Esophagus squamous epithelium (tissue), 5 donors: ENCODE results near the gene TMTC2. TPM values are rescaled to one million over a fixed set of nuclear protein-coding genes. Genes with fewer than 3 reads are reported as not detected.

Experiments used
- DNase-seq: peaks from one replicate; lab custom pipeline; 2025; lab: John Stamatoyannopoulos, UW
- H3K27ac ChIP-seq, 4 donors: fragments of 200-600 bp; sonication (generic); one replicate each; pipeline ENCODE4 v1.5.1; 2016 to 2019; ENCODE audit warnings: mild to moderate bottlenecking in 1 of 4
- H3K27me3 ChIP-seq, 4 donors: fragments of 200-600 bp; sonication (generic); 1 replicate in 3 of 4; 2 replicates in 1 of 4; pipeline versions ENCODE4 v1.5.1 to v1.6.0; 2017 to 2021; ENCODE audit warnings: antibody characterized with exemption in 1 of 4
- H3K36me3 ChIP-seq, 3 donors: fragments of 200-600 bp; sonication (generic); one replicate each; pipeline ENCODE4 v1.5.1; 2016 to 2019
- H3K4me1 ChIP-seq, 3 donors: fragments of 200-600 bp; sonication (generic); one replicate each; pipeline ENCODE4 v1.5.1; 2017 to 2019
- H3K4me3 ChIP-seq, 4 donors: fragments of 200-600 bp; sonication (generic); 1 replicate in 3 of 4; 2 replicates in 1 of 4; pipeline ENCODE4 v1.5.1; 2016 to 2019; ENCODE audit warnings: mild to moderate bottlenecking in 2 of 4, moderate library complexity in 1 of 4
- H3K9me3 ChIP-seq, 3 donors: fragments of 200-600 bp; sonication (generic); one replicate each; pipeline ENCODE4 v1.5.1; 2016 to 2019
- CTCF ChIP-seq, 6 experiments: fragments of 450-650 bp in 4 of 6; fragments of 200-600 bp in 2 of 6; sonication (generic) in 2 of 6; IDR thresholded peaks; one replicate each; pipeline ENCODE4 v1.5.1; 2016 to 2019; ENCODE audit warnings: antibody characterized with exemption in 6 of 6, mild to moderate bottlenecking in 4 of 6, moderate library complexity in 4 of 6
- POLR2A ChIP-seq, 4 donors: fragments of 450-650 bp; IDR thresholded peaks; one replicate each; pipeline ENCODE4 v1.6.1; 2017; ENCODE audit warnings: antibody characterized with exemption in 4 of 4, mild to moderate bottlenecking in 4 of 4, moderate library complexity in 3 of 4
- WGBS, 2 donors: methylation state at CpG; one replicate each; pipeline ENCODE4 v1.1.5; 2018; 5-methylcytosine and 5-hydroxymethylcytosine counted together
- intact Hi-C: fragments of 100-400 bp; cut with DNase I; formaldehyde crosslinking; loops from one replicate; pipeline ENCODE4 v1.15.0; 2022
- total RNA-seq, 4 donors: library from RNA; depleted of rRNA; stranded (reverse); fragments of >200 nt; gene quantifications; one replicate each; pipeline ENCODE4 v1.1.0, GENCODE V29; 2016
- donor health status: DM: yes; HTN: yes; CAD: no.

Gene TMTC2
- total RNA-seq, 4 donors from 2014 or later: 18.3 to 27.0 (median 21.8) TPM

DNA sequence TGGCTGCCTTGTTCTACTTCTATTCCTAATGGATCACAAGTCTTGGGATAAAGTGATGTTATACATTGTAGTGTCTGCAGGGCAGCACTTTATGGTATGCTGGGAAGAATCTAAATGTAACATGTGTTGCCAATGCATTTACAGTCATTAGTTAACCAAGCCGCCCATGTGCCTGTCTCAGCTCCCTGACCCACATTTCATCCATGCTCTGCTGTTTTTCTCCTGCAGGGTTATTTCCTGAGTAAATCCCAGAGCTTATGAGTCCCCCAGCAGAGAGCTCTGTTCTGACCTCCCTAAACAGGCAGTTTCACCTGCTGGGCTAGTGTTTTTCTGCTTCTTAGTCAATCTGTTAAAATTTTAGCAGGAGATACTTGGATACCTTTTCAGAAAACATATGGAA is 4.4 kb upstream of the TMTC2 start:
- intact Hi-C loops: no loop called here
- 53 to 67% methylated on average over 1 of the region's 1 CpG for WGBS, 2 donors
- no peaks in the 10 kb centered on the region for H3K27me3 ChIP-seq
- no peaks in the 10 kb centered on the region for H3K9me3 ChIP-seq
- no peak overlapping the region for H3K4me3 ChIP-seq
- H3K36me3 ChIP-seq: no peaks in the 10 kb centered on the region
- peaks cover 0 to 25% (median 6%) of the 10 kb centered on the region in 3 donors for H3K4me1 ChIP-seq
- H3K27ac ChIP-seq: peak overlapping the region in 1 of 4 donors; percentile 23
- no peak for DNase-seq
- TF ChIP-seq CTCF (IDR thresholded peaks at IDR 0.05) (no peak), POLR2A (IDR thresholded peaks at IDR 0.05) (no peak)

GRCh38 chr12:82682851-82683261 is 3.9 kb upstream of the TMTC2 start:
- intact Hi-C loops: no loop called here
- peaks cover 0 to 26% (median 6%) of the 10 kb centered on the region in 3 donors for H3K4me1 ChIP-seq
- TF ChIP-seq POLR2A (IDR thresholded peaks at IDR 0.05) (no peak), CTCF (IDR thresholded peaks at IDR 0.05) (no peak)
- no peaks in the 10 kb centered on the region for H3K27me3 ChIP-seq
- no peaks in the 10 kb centered on the region for H3K9me3 ChIP-seq
- H3K27ac ChIP-seq: peak overlapping the region in 1 of 4 donors; percentile 23
- H3K36me3 ChIP-seq: no peaks in the 10 kb centered on the region
- DNase-seq: no peak
- 9 to 10% methylated on average over 4 of the region's 4 CpGs for WGBS, 2 donors
- no peak overlapping the region for H3K4me3 ChIP-seq

- peak; percentile 68 to 96 (median 92) for TF ChIP-seq CTCF (IDR thresholded peaks at IDR 0.05)
- no peak for TF ChIP-seq POLR2A (IDR thresholded peaks at IDR 0.05)
- H3K4me3 ChIP-seq: peak overlapping the region; percentile 77 to 92 (median 84)
- WGBS, 2 donors: 0 to 2% methylated on average over 4 to 5 of the region's 11 CpGs
- peak overlapping the region; percentile 94 to 97 (median 96) for H3K27ac ChIP-seq
- no peaks in the 10 kb centered on the region for H3K36me3 ChIP-seq
- peak; percentile 69 for DNase-seq
- intact Hi-C loops: loop anchor here (5.0 kb wide), 1 partner anchor 1817 kb away; no protein-coding TSS in a partner anchor
- H3K9me3 ChIP-seq: no peaks in the 10 kb centered on the region
- H3K4me1 ChIP-seq: peaks cover 0 to 51% (median 9%) of the 10 kb centered on the region in 3 donors
- no peaks in the 10 kb centered on the region for H3K27me3 ChIP-seq
Measured at GRCh38 chr12:82685790-82686167, 927 bp upstream of the TMTC2 start.

GRCh38 chr12:82687021-82688011 is 610 bp downstream of the TMTC2 start:
- DNase-seq: no peak
- Histone ChIP-seq H3K4me1 (peaks cover 0 to 48% (median 9%) of the 10 kb centered on the region in 3 donors), H3K4me3 (peak overlapping the region; percentile 77 to 92 (median 84)), H3K27ac (peak overlapping the region; percentile 94 to 97 (median 96)), H3K36me3 (peaks cover 0 to 4% (median 0%) of the 10 kb centered on the region in 3 donors), H3K27me3 (no peaks in the 10 kb centered on the region), H3K9me3 (no peaks in the 10 kb centered on the region)
- TF ChIP-seq POLR2A (IDR thresholded peaks at IDR 0.05): peak in 2 of 4 donors; percentile 39 to 40
- TF ChIP-seq CTCF (IDR thresholded peaks at IDR 0.05): no peak
- 1% methylated on average over 30 to 33 of the region's 75 CpGs for WGBS, 2 donors
- intact Hi-C loops: loop anchor here (5.0 kb wide), 1 partner anchor 1815 kb away; no protein-coding TSS in a partner anchor
